ENCODE data around the gene PLEKHA4. TPM values are rescaled to one million over a fixed set of nuclear protein-coding genes. Genes with fewer than 3 reads are reported as not detected.
A peak's percentile ranks its signal among the peaks of the same experiment; 100 is the strongest.

Gene PLEKHA4
- polyA plus RNA-seq, 1 donor (not counting 4 experiments of a cell fraction or from before 2014, with no cell fraction given) = 1.8 TPM

DNA sequence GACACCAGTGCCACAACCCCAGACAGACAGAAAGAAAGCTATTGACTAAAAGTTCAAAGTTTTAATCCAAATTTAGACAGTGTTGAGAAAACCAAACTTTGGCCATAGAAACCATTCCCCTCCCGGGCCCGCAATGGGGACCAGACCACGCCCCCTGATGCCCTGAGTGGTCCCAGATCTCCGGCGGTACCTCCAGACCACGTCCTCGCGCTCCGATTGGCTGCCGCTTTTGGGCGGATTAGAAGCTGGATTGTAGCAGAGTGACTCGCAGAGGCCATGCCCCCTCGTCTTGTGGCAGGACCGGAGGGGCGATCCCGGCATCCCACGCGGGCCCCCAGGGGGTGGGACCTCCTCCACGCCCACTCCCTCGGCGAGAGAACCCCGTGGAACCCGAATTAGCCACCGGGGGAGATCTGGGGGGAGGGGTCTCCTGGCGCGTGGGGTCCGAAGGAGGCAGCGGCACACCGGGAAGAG, 31.3 kb downstream of the PLEKHA4 start:
- H3K27ac ChIP-seq (ENCODE audit: control insufficient read depth, insufficient read depth, low read length) = no peak overlapping the region
- no peaks in the 10 kb centered on the region for H4K20me1 ChIP-seq (ENCODE audit: control insufficient read depth, extremely low read depth, insufficient read depth, low read length)
- peak overlapping the region; percentile 88 for H2AFZ ChIP-seq (ENCODE audit: control insufficient read depth, low read length)
- peak overlapping the region; percentile 71 for H3K4me2 ChIP-seq (ENCODE audit: control insufficient read depth, extremely low read depth, insufficient read depth, low read depth, low read length)
- DNase-seq (ENCODE audit: low read depth, low spot score) (no peak), FAIRE-seq (no peak)
- no peaks in the 10 kb centered on the region for H3K79me2 ChIP-seq (ENCODE audit: control insufficient read depth, insufficient read depth, low read length)
- no peaks in the 10 kb centered on the region for H3K27me3 ChIP-seq (ENCODE audit: control insufficient read depth, extremely low read depth, insufficient read depth, low read length)
- dilution Hi-C loops (cut with MboI; ENCODE audit: extremely low pct_ligation_motif_present, low sequenced_read_pairs) = no loop called here
- no peaks in the 10 kb centered on the region for H3K9me3 ChIP-seq (ENCODE audit: control insufficient read depth, low read depth, low read length)
- no peak for TF ChIP-seq EZH2 (IDR thresholded peaks at IDR 0.05; ENCODE audit: low read length)
- TF ChIP-seq, protein P1, sequence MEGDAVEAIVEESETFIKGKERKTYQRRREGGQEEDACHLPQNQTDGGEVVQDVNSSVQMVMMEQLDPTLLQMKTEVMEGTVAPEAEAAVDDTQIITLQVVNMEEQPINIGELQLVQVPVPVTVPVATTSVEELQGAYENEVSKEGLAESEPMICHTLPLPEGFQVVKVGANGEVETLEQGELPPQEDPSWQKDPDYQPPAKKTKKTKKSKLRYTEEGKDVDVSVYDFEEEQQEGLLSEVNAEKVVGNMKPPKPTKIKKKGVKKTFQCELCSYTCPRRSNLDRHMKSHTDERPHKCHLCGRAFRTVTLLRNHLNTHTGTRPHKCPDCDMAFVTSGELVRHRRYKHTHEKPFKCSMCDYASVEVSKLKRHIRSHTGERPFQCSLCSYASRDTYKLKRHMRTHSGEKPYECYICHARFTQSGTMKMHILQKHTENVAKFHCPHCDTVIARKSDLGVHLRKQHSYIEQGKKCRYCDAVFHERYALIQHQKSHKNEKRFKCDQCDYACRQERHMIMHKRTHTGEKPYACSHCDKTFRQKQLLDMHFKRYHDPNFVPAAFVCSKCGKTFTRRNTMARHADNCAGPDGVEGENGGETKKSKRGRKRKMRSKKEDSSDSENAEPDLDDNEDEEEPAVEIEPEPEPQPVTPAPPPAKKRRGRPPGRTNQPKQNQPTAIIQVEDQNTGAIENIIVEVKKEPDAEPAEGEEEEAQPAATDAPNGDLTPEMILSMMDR (optimal IDR thresholded peaks at IDR 0.05 in 1 of 3, IDR thresholded peaks at IDR 0.05 in 1 of 3, conservative IDR thresholded peaks at IDR 0.05 in 1 of 3; ENCODE audit: extremely low read depth in 1 of 3, insufficient read depth in 2 of 3, low read length in 3 of 3) = no peak
- peaks cover 12% of the 10 kb centered on the region for H3K4me1 ChIP-seq (ENCODE audit: control insufficient read depth, extremely low read depth, insufficient read depth, low read length)
- H3K36me3 ChIP-seq (ENCODE audit: control insufficient read depth in 2 of 2, extremely low read depth in 1 of 2, insufficient read depth in 2 of 2, low read length in 2 of 2) = no peaks in the 10 kb centered on the region
- peak overlapping the region; percentile 22 for H3K9ac ChIP-seq (ENCODE audit: control insufficient read depth, extremely low read depth, insufficient read depth, low read length)
- H3K9me1 ChIP-seq (ENCODE audit: control insufficient read depth, extremely low read depth, insufficient read depth, low read length) = no peaks in the 10 kb centered on the region
- H3K4me3 ChIP-seq (ENCODE audit: control insufficient read depth in 2 of 3, extremely low read depth in 1 of 3, insufficient read depth in 2 of 3, low read depth in 1 of 3, low read length in 3 of 3) = peak overlapping the region in 2 of 3 experiments; percentile 45 to 49

DNA sequence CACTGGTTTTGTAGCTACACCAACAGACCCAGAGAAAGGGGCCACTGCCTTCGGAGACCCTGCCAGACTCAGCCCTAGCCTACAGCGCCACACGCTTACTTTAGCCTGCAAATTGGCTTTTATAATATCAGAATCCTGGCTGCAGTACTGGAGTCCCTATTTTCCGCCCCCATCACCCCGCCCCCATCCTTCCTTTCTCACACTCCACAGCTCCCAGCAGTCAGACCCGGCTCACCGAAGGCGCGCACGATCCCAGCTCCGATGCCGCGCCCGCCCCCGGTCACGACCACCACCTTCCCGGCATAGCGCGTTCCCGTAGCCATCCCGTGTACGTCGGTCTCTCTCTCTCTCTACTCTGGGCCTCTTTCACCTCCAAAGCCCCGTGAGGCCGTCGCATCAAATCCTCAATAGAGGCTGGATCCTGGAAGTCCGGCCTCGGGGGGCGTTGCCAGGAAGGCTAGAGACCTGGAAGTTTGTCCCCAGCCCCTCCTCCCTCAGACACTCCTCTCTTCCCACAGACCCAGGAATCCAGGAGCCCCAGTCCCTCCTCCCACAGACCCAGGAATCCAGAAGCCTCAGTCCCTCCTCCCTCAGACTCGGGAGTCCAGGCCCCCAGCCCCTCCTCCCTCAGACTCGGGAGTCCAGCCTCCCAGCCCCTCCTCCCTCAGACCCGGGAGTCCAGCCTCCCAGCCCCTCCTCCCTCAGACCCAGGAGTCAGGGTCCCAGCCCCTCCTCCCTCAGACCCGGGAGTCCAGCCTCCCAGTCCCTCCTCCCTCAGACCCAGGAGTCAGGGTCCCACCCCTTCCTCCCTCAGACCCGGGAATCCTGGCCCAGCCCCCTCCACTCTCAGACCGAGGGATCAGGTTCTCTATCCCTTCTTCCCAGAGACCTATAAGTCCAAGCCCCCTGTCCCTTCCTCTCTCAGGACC, 32.1 kb downstream of the PLEKHA4 start, which contains the start of gene HSD17B14:
HSD17B14 (minus strand) TSS at position 403 of the 929 bp plus-strand sequence; CDS start at position 323, 80 bp downstream.
- Histone ChIP-seq H3K27me3 (ENCODE audit: control insufficient read depth, extremely low read depth, insufficient read depth, low read length) (no peaks in the 10 kb centered on the region), H4K20me1 (ENCODE audit: control insufficient read depth, extremely low read depth, insufficient read depth, low read length) (no peaks in the 10 kb centered on the region), H3K4me1 (ENCODE audit: control insufficient read depth, extremely low read depth, insufficient read depth, low read length) (peaks cover 12% of the 10 kb centered on the region), H3K9ac (ENCODE audit: control insufficient read depth, extremely low read depth, insufficient read depth, low read length) (peak within 1 kb of the TSS; percentile 71), H3K79me2 (ENCODE audit: control insufficient read depth, insufficient read depth, low read length) (no peaks in the 10 kb centered on the region), H3K4me3 (ENCODE audit: control insufficient read depth in 2 of 3, extremely low read depth in 1 of 3, insufficient read depth in 2 of 3, low read depth in 1 of 3, low read length in 3 of 3) (peak within 1 kb of the TSS; percentile 30 to 64 (median 49)), H3K36me3 (ENCODE audit: control insufficient read depth in 2 of 2, extremely low read depth in 1 of 2, insufficient read depth in 2 of 2, low read length in 2 of 2) (no peaks in the 10 kb centered on the region), H2AFZ (ENCODE audit: control insufficient read depth, low read length) (peak within 1 kb of the TSS; percentile 88), H3K27ac (ENCODE audit: control insufficient read depth, insufficient read depth, low read length) (peak within 1 kb of the TSS; percentile 43), H3K9me1 (ENCODE audit: control insufficient read depth, extremely low read depth, insufficient read depth, low read length) (no peaks in the 10 kb centered on the region), H3K4me2 (ENCODE audit: control insufficient read depth, extremely low read depth, insufficient read depth, low read depth, low read length) (peak within 1 kb of the TSS; percentile 89), H3K9me3 (ENCODE audit: control insufficient read depth, low read depth, low read length) (no peaks in the 10 kb centered on the region)
- TF ChIP-seq EZH2 (IDR thresholded peaks at IDR 0.05; ENCODE audit: low read length) = no peak
- TF ChIP-seq, protein P1 (optimal IDR thresholded peaks at IDR 0.05 in 1 of 3, IDR thresholded peaks at IDR 0.05 in 1 of 3, conservative IDR thresholded peaks at IDR 0.05 in 1 of 3; ENCODE audit: extremely low read depth in 1 of 3, insufficient read depth in 2 of 3, low read length in 3 of 3) = no peak
- DNase-seq (ENCODE audit: low read depth, low spot score) = no peak
- FAIRE-seq = no peak
- dilution Hi-C loops (cut with MboI; ENCODE audit: extremely low pct_ligation_motif_present, low sequenced_read_pairs) = no loop called here
